Activated naive CD4-positive, alpha-beta T cell treated with anti-CD3 and anti-CD28 coated beads for 36 hours (primary cell): Measurements from ENCODE around the gene IL1RN. TPM values are rescaled to one million over a fixed set of nuclear protein-coding genes. Genes with fewer than 3 reads are reported as not detected.

Source experiments
- CTCF ChIA-PET: fragments of 350-600 bp; sonication (Branson Sonifier 250); formaldehyde crosslinking; loops from one replicate; lab custom pipeline; 2021; ENCODE audit warnings: antibody characterized with exemption; lab: Charles Lee
- DNase-seq: peaks from one replicate; pipeline ENCODE4 v3.0.0-alpha.2; 2020
- H3K27ac Mint-ChIP-seq: one replicate; pipeline ENCODE4 v1.8.0; 2021; ENCODE audit warnings: mild to moderate bottlenecking, mixed read lengths
- H3K27me3 Mint-ChIP-seq: one replicate; pipeline ENCODE4 v1.8.0; 2021; ENCODE audit warnings: low read depth, mixed read lengths
- H3K36me3 Mint-ChIP-seq: one replicate; pipeline ENCODE4 v1.8.0; 2021; ENCODE audit warnings: low read depth, mixed read lengths
- H3K4me1 Mint-ChIP-seq: one replicate; pipeline ENCODE4 v1.8.0; 2021; ENCODE audit warnings: low read depth, mixed read lengths
- H3K4me3 Mint-ChIP-seq: one replicate; pipeline ENCODE4 v1.8.0; 2021; ENCODE audit warnings: mild to moderate bottlenecking, moderate library complexity, mixed read lengths
- H3K9me3 Mint-ChIP-seq: one replicate; pipeline ENCODE4 v1.8.0; 2021; ENCODE audit warnings: mixed read lengths
- intact Hi-C: fragments of 100-400 bp; cut with micrococcal nuclease; formaldehyde crosslinking; loops from one replicate; pipeline ENCODE4 v1.15.1; 2023
- total RNA-seq, 2 experiments: library from RNA; stranded (reverse); gene quantifications; one replicate each; pipeline ENCODE4 v1.2.3, GENCODE V29; 2021

Gene IL1RN
- total RNA-seq, 2 experiments from 2014 or later = 0.77 to 1.2 TPM

GRCh38 chr2:113105047-113105785 is 22.2 kb upstream of the IL1RN start:
- intact Hi-C loops = loop anchor here (2.0 kb wide), 2 partner anchors 20 to 70 kb away; no protein-coding TSS in a partner anchor
- H3K4me3 Mint-ChIP-seq = no peak overlapping the region

GRCh38 chr2:113111121-113111520 is 16.3 kb upstream of the IL1RN start:
- no peaks in the 10 kb centered on the region for H3K9me3 Mint-ChIP-seq
- H3K27ac Mint-ChIP-seq = no peak overlapping the region
- peaks cover 2% of the 10 kb centered on the region for H3K27me3 Mint-ChIP-seq
- DNase-seq = no peak
- CTCF ChIA-PET = interaction anchor here (0.7 kb wide), 1 partner anchor 28 kb away, joined by 3 read pairs; no protein-coding TSS in a partner anchor
- intact Hi-C loops = no loop called here
- H3K4me3 Mint-ChIP-seq = no peak overlapping the region
- H3K36me3 Mint-ChIP-seq = no peaks in the 10 kb centered on the region
- H3K4me1 Mint-ChIP-seq = no peaks in the 10 kb centered on the region

More at GRCh38 chr2:113105047-113105785, 22.2 kb upstream of the IL1RN start:
- peak; percentile 70 for DNase-seq
- Mint-ChIP-seq H3K27me3 (peaks cover 2% of the 10 kb centered on the region), H3K36me3 (no peaks in the 10 kb centered on the region), H3K9me3 (peaks cover 8% of the 10 kb centered on the region), H3K27ac (peak overlapping the region; percentile 88), H3K4me1 (peaks cover 25% of the 10 kb centered on the region)
- CTCF ChIA-PET = interaction anchor here (0.8 to 0.9 kb wide), 2 partner anchors 25 to 33 kb away, joined by 3 read pairs; no protein-coding TSS in a partner anchor

- no peaks in the 10 kb centered on the region for H3K36me3 Mint-ChIP-seq
- no peak overlapping the region for H3K27ac Mint-ChIP-seq
- no peaks in the 10 kb centered on the region for H3K9me3 Mint-ChIP-seq
- intact Hi-C loops = no loop called here
- no peak overlapping the region for H3K4me3 Mint-ChIP-seq
- no peak for DNase-seq
- H3K27me3 Mint-ChIP-seq = peaks cover 2% of the 10 kb centered on the region
- H3K4me1 Mint-ChIP-seq = peaks cover 5% of the 10 kb centered on the region
- CTCF ChIA-PET = no interaction called here
Observed at GRCh38 chr2:113111823-113112287, 15.5 kb upstream of the IL1RN start.

GRCh38 chr2:113112441-113112840 is 15.0 kb upstream of the IL1RN start:
- no peak for DNase-seq
- H3K27ac Mint-ChIP-seq = no peak overlapping the region
- no peaks in the 10 kb centered on the region for H3K9me3 Mint-ChIP-seq
- peaks cover 10% of the 10 kb centered on the region for H3K4me1 Mint-ChIP-seq
- intact Hi-C loops = no loop called here
- H3K4me3 Mint-ChIP-seq = no peak overlapping the region
- H3K27me3 Mint-ChIP-seq = no peaks in the 10 kb centered on the region
- CTCF ChIA-PET = interaction anchor here (2.7 kb wide), 1 partner anchor 25 kb away, joined by 11 read pairs; no protein-coding TSS in a partner anchor
- no peaks in the 10 kb centered on the region for H3K36me3 Mint-ChIP-seq

GRCh38 chr2:113112871-113113270 is 14.5 kb upstream of the IL1RN start:
- no peak overlapping the region for H3K4me3 Mint-ChIP-seq
- H3K27me3 Mint-ChIP-seq = no peaks in the 10 kb centered on the region
- intact Hi-C loops = no loop called here
- DNase-seq = no peak
- no peaks in the 10 kb centered on the region for H3K36me3 Mint-ChIP-seq
- H3K4me1 Mint-ChIP-seq = peaks cover 12% of the 10 kb centered on the region
- CTCF ChIA-PET = interaction anchor here (1.3 to 2.7 kb wide), 2 partner anchors 24 to 86 kb away, joined by 5 to 11 read pairs; no protein-coding TSS in a partner anchor
- no peak overlapping the region for H3K27ac Mint-ChIP-seq
- no peaks in the 10 kb centered on the region for H3K9me3 Mint-ChIP-seq

GRCh38 chr2:113113807-113114206 is 13.6 kb upstream of the IL1RN start:
- CTCF ChIA-PET = interaction anchor here (1.3 to 2.7 kb wide), 2 partner anchors 24 to 85 kb away, joined by 5 to 11 read pairs; no protein-coding TSS in a partner anchor
- H3K27me3 Mint-ChIP-seq = no peaks in the 10 kb centered on the region
- no peaks in the 10 kb centered on the region for H3K36me3 Mint-ChIP-seq

GRCh38 chr2:113114224-113114945 is 13.0 kb upstream of the IL1RN start:
- Mint-ChIP-seq H3K4me1 (peaks cover 12% of the 10 kb centered on the region), H3K27ac (no peak overlapping the region), H3K4me3 (no peak overlapping the region), H3K36me3 (no peaks in the 10 kb centered on the region), H3K27me3 (no peaks in the 10 kb centered on the region), H3K9me3 (no peaks in the 10 kb centered on the region)
- intact Hi-C loops = no loop called here
- CTCF ChIA-PET = interaction anchor here (1.0 to 2.7 kb wide), 3 partner anchors 23 to 257 kb away, joined by 5 to 11 read pairs (median 6); no protein-coding TSS in a partner anchor
- DNase-seq = no peak

More at GRCh38 chr2:113113807-113114206, 13.6 kb upstream of the IL1RN start:
- no peak for DNase-seq
- intact Hi-C loops = no loop called here
- H3K4me1 Mint-ChIP-seq = peaks cover 12% of the 10 kb centered on the region
- H3K4me3 Mint-ChIP-seq = no peak overlapping the region
- no peak overlapping the region for H3K27ac Mint-ChIP-seq
- no peaks in the 10 kb centered on the region for H3K9me3 Mint-ChIP-seq

- Mint-ChIP-seq H3K27ac (no peak overlapping the region), H3K4me1 (peaks cover 12% of the 10 kb centered on the region), H3K27me3 (no peaks in the 10 kb centered on the region), H3K4me3 (no peak overlapping the region), H3K9me3 (no peaks in the 10 kb centered on the region), H3K36me3 (no peaks in the 10 kb centered on the region)
- DNase-seq = no peak
- CTCF ChIA-PET = interaction anchor here (1.0 kb wide), 1 partner anchor 256 kb away, joined by 6 read pairs; no protein-coding TSS in a partner anchor
- intact Hi-C loops = loop anchor here (5.0 kb wide), 1 partner anchor 33 kb away; no protein-coding TSS in a partner anchor
Observed at GRCh38 chr2:113114996-113115395, 12.4 kb upstream of the IL1RN start.

- DNase-seq = peak; percentile 51
- intact Hi-C loops = loop anchor here (1.0 to 5.0 kb wide), 4 partner anchors 8 to 42 kb away; no protein-coding TSS in a partner anchor
- Mint-ChIP-seq H3K4me1 (peaks cover 14% of the 10 kb centered on the region), H3K27ac (no peak overlapping the region), H3K4me3 (no peak overlapping the region), H3K9me3 (no peaks in the 10 kb centered on the region), H3K27me3 (no peaks in the 10 kb centered on the region), H3K36me3 (no peaks in the 10 kb centered on the region)
- CTCF ChIA-PET = interaction anchor here (1.1 to 1.3 kb wide), 2 partner anchors 20 to 34 kb away, joined by 3 to 5 read pairs; no protein-coding TSS in a partner anchor
Observed at GRCh38 chr2:113116100-113116958, 11.1 kb upstream of the IL1RN start.

- CTCF ChIA-PET = interaction anchor here (0.6 to 1.5 kb wide), 4 partner anchors 12 to 176 kb away, joined by 3 to 5 read pairs (median 4); no protein-coding TSS in a partner anchor
- Mint-ChIP-seq H3K36me3 (no peaks in the 10 kb centered on the region), H3K27me3 (no peaks in the 10 kb centered on the region), H3K4me3 (no peak overlapping the region), H3K27ac (no peak overlapping the region), H3K9me3 (no peaks in the 10 kb centered on the region), H3K4me1 (peaks cover 14% of the 10 kb centered on the region)
- DNase-seq = peak; percentile 74
- intact Hi-C loops = loop anchor here (2.0 to 5.0 kb wide), 3 partner anchors 19 to 41 kb away; no protein-coding TSS in a partner anchor
Observed at GRCh38 chr2:113117541-113118262, 9.7 kb upstream of the IL1RN start.

- CTCF ChIA-PET = interaction anchor here (0.6 to 1.5 kb wide), 3 partner anchors 11 to 176 kb away, joined by 3 to 5 read pairs (median 4); no protein-coding TSS in a partner anchor
- DNase-seq = no peak
- no peaks in the 10 kb centered on the region for H3K9me3 Mint-ChIP-seq
- H3K27ac Mint-ChIP-seq = no peak overlapping the region
- H3K4me3 Mint-ChIP-seq = no peak overlapping the region
- intact Hi-C loops = loop anchor here (5.0 kb wide), 1 partner anchor 36 kb away; no protein-coding TSS in a partner anchor
- H3K27me3 Mint-ChIP-seq = no peaks in the 10 kb centered on the region
- no peaks in the 10 kb centered on the region for H3K36me3 Mint-ChIP-seq
- H3K4me1 Mint-ChIP-seq = peaks cover 14% of the 10 kb centered on the region
Observed at GRCh38 chr2:113118263-113118657, 9.1 kb upstream of the IL1RN start.
